GM18511 (cell line): ENCODE results near the gene TMEM191C.
"Not testable (repeated sequence)": the region's sequence is repeated elsewhere in the genome, so short reads cannot be mapped to it uniquely, and the experiment has no call there.

ENCODE experiments used
- ATAC-seq: cut with Tn5 transposase; IDR thresholded peaks from one replicate; pipeline ENCODE4 v1.9.1; 2021; ENCODE audit warnings: mild to moderate bottlenecking, moderate library complexity; ENCODE audit not compliant: unreplicated experiment

The TMEM191C gene

GRCh38 chr22:21467337-21468193, at the start of gene TMEM191C:
TSS of gene TMEM191C (plus strand) at chr22:21467387. CDS start at chr22:21467460, 73 bp downstream.
- ATAC-seq = not testable (repeated sequence)

GRCh38 chr22:21417853-21418252, 49.3 kb upstream of the TMEM191C start:
- not testable (repeated sequence) for ATAC-seq

- ATAC-seq = not testable (repeated sequence)
Measured at GRCh38 chr22:21418974-21419638, 48.1 kb upstream of the TMEM191C start.

- ATAC-seq = not testable (repeated sequence)
Measured at GRCh38 chr22:21420180-21420763, 46.9 kb upstream of the TMEM191C start.

- not testable (repeated sequence) for ATAC-seq
Measured at GRCh38 chr22:21424084-21424709, 43.0 kb upstream of the TMEM191C start.

- ATAC-seq = not testable (repeated sequence)
Measured at GRCh38 chr22:21434378-21435233, 32.6 kb upstream of the TMEM191C start.

GRCh38 chr22:21435998-21436810, 31.0 kb upstream of the TMEM191C start:
- not testable (repeated sequence) for ATAC-seq

- not testable (repeated sequence) for ATAC-seq
Measured at GRCh38 chr22:21438013-21438412, 29.2 kb upstream of the TMEM191C start.

- not testable (repeated sequence) for ATAC-seq
Measured at GRCh38 chr22:21440018-21440636, 27.1 kb upstream of the TMEM191C start.

GRCh38 chr22:21440676-21441075, 26.5 kb upstream of the TMEM191C start:
- not testable (repeated sequence) for ATAC-seq

GRCh38 chr22:21441170-21441569, 26.0 kb upstream of the TMEM191C start:
- ATAC-seq = not testable (repeated sequence)

GRCh38 chr22:21442123-21442522, 25.1 kb upstream of the TMEM191C start:
- ATAC-seq = not testable (repeated sequence)

- ATAC-seq = not testable (repeated sequence)
Measured at GRCh38 chr22:21442646-21443045, 24.5 kb upstream of the TMEM191C start.

GRCh38 chr22:21443057-21443734, 24.0 kb upstream of the TMEM191C start:
- no peak for ATAC-seq

GRCh38 chr22:21443735-21444421, 23.3 kb upstream of the TMEM191C start:
- no peak for ATAC-seq

GRCh38 chr22:21444701-21445436, 22.3 kb upstream of the TMEM191C start:
- ATAC-seq = no peak
